Calu3 (cell line): Measurements from ENCODE around the gene PIGBOS1. TPM values are rescaled to one million over a fixed set of nuclear protein-coding genes. Genes with fewer than 3 reads are reported as not detected.

Experiments used
- BruUV-seq: library from RNA; stranded (reverse); fragments of 400-500 nt; replicated peaks from 2 replicates; lab custom pipeline; 2021; lab: Mats Ljungman, UMichigan
- CTCF ChIA-PET: fragments of 300-600 bp; sonication (Branson Sonifier 250); formaldehyde crosslinking; loops from one replicate; lab custom pipeline; 2022; ENCODE audit warnings: antibody characterized with exemption; lab: Charles Lee
- DNase-seq: peaks from one replicate; pipeline ENCODE4 v3.0.0; 2022
- H3K27ac Mint-ChIP-seq: one replicate; pipeline ENCODE4 v1.8.0; 2022; ENCODE audit warnings: mixed read lengths; ENCODE audit not compliant: unreplicated experiment
- H3K27me3 Mint-ChIP-seq: one replicate; pipeline ENCODE4 v1.8.0; 2022; ENCODE audit warnings: mixed read lengths; ENCODE audit not compliant: unreplicated experiment
- H3K36me3 Mint-ChIP-seq: one replicate; pipeline ENCODE4 v1.8.0; 2022; ENCODE audit warnings: mild to moderate bottlenecking, moderate library complexity, mixed read lengths; ENCODE audit not compliant: insufficient read depth, unreplicated experiment
- H3K4me1 Mint-ChIP-seq: one replicate; pipeline ENCODE4 v1.8.0; 2022; ENCODE audit warnings: mild to moderate bottlenecking, low read depth, mixed read lengths; ENCODE audit not compliant: unreplicated experiment
- H3K4me3 Mint-ChIP-seq: one replicate; pipeline ENCODE4 v1.8.0; 2022; ENCODE audit warnings: mild to moderate bottlenecking, low read depth, moderate library complexity, mixed read lengths; ENCODE audit not compliant: unreplicated experiment
- H3K9me3 Mint-ChIP-seq: one replicate; pipeline ENCODE4 v1.8.0; 2022; ENCODE audit warnings: low read depth, mixed read lengths; ENCODE audit not compliant: unreplicated experiment
- CTCF ChIP-seq: fragments of 200-600 bp; IDR thresholded peaks from one replicate; pipeline ENCODE4 v1.8.0; 2022; ENCODE audit warnings: antibody characterized with exemption; ENCODE audit not compliant: unreplicated experiment
- intact Hi-C: fragments of 100-400 bp; cut with micrococcal nuclease; formaldehyde crosslinking; loops from one replicate; pipeline ENCODE4 v1.10.0; 2022; ENCODE audit not compliant: unreplicated experiment
- total RNA-seq: library from RNA; stranded (reverse); gene quantifications from 2 replicates; pipeline ENCODE4 v1.2.3, GENCODE V29; 2022

The PIGBOS1 gene
- total RNA-seq, 1 experiment from 2014 or later = 16.6 TPM

- CTCF ChIA-PET = no interaction called here
- intact Hi-C loops = no loop called here
These were observed 41.3 kb upstream of the PIGBOS1 start for GRCh38 chr15:55360256-55360655.

GRCh38 chr15:55358471-55358870 lies 39.5 kb upstream of the PIGBOS1 start:
- intact Hi-C loops = no loop called here
- H3K4me3 Mint-ChIP-seq = no peak overlapping the region
- TF ChIP-seq CTCF = no peak
- H3K27me3 Mint-ChIP-seq = no peaks in the 10 kb centered on the region
- peaks cover 5% of the 10 kb centered on the region for H3K36me3 Mint-ChIP-seq
- CTCF ChIA-PET = interaction anchor here (1.1 kb wide), 1 partner anchor 40 kb away, joined by 3 read pairs; the partner anchor contains the start of genes PIGB and PIGBOS1
- no peak for DNase-seq
- H3K4me1 Mint-ChIP-seq = no peaks in the 10 kb centered on the region
- no peak overlapping the region for H3K27ac Mint-ChIP-seq
- no TSS peak for BruUV-seq
- no peaks in the 10 kb centered on the region for H3K9me3 Mint-ChIP-seq

More at GRCh38 chr15:55360256-55360655, 41.3 kb upstream of the PIGBOS1 start:
- TSS peak; percentile 85 for BruUV-seq
- H3K9me3 Mint-ChIP-seq = no peaks in the 10 kb centered on the region
- H3K27ac Mint-ChIP-seq = no peak overlapping the region
- DNase-seq = no peak
- no peaks in the 10 kb centered on the region for H3K27me3 Mint-ChIP-seq
- no peak overlapping the region for H3K4me3 Mint-ChIP-seq
- H3K36me3 Mint-ChIP-seq = peaks cover 5% of the 10 kb centered on the region
- H3K4me1 Mint-ChIP-seq = no peaks in the 10 kb centered on the region
- TF ChIP-seq CTCF = no peak

GRCh38 chr15:55357774-55358173 lies 38.9 kb upstream of the PIGBOS1 start:
- CTCF ChIA-PET = no interaction called here

GRCh38 chr15:55356985-55357585 lies 38.2 kb upstream of the PIGBOS1 start:
- no TSS peak for BruUV-seq
- Mint-ChIP-seq H3K36me3 (peaks cover 5% of the 10 kb centered on the region), H3K27ac (no peak overlapping the region)

More at GRCh38 chr15:55357774-55358173, 38.9 kb upstream of the PIGBOS1 start:
- Mint-ChIP-seq H3K27ac (no peak overlapping the region), H3K27me3 (no peaks in the 10 kb centered on the region), H3K36me3 (peaks cover 5% of the 10 kb centered on the region), H3K9me3 (no peaks in the 10 kb centered on the region), H3K4me3 (no peak overlapping the region), H3K4me1 (no peaks in the 10 kb centered on the region)
- TF ChIP-seq CTCF = no peak
- DNase-seq = no peak
- BruUV-seq = no TSS peak
- intact Hi-C loops = no loop called here

More at GRCh38 chr15:55356985-55357585, 38.2 kb upstream of the PIGBOS1 start:
- TF ChIP-seq CTCF = no peak
- Mint-ChIP-seq H3K4me1 (no peaks in the 10 kb centered on the region), H3K4me3 (no peak overlapping the region), H3K9me3 (no peaks in the 10 kb centered on the region), H3K27me3 (no peaks in the 10 kb centered on the region)
- CTCF ChIA-PET = interaction anchor here (1.5 kb wide), 1 partner anchor 51 kb away, joined by 3 read pairs; the partner anchor contains the start of genes CCPG1 and PIERCE2
- no peak for DNase-seq
- intact Hi-C loops = no loop called here
